Activated CD8-positive, alpha-beta T cell treated with anti-CD3 and anti-CD28 coated beads, Interleukin-2, amount 10 ng/mL, durations not matched to agents 7 days and 5 days (primary cell): ENCODE measurements around the gene METRNL. TPM values are rescaled to one million over a fixed set of nuclear protein-coding genes. Genes with fewer than 3 reads are reported as not detected.
"Not testable (repeated sequence)": the region's sequence is repeated elsewhere in the genome, so short reads cannot be mapped to it uniquely, and the experiment has no call there.

Experiments
- ATAC-seq: fragments of 150-1000 bp; cut with Tn5 transposase; one replicate; pipeline ENCODE4 v1.10.0; 2021; ENCODE audit warnings: moderate library complexity
- CTCF ChIA-PET: fragments of 350-600 bp; sonication (Branson Sonifier 250); formaldehyde crosslinking; loops from one replicate; lab custom pipeline; 2021; ENCODE audit warnings: antibody characterized with exemption; lab: Charles Lee
- POLR2A ChIA-PET: fragments of 350-600 bp; sonication (Branson Sonifier 250); formaldehyde crosslinking; loops from one replicate; lab custom pipeline; 2021; ENCODE audit warnings: antibody characterized with exemption; lab: Charles Lee
- DNase-seq: peaks from one replicate; pipeline ENCODE4 v3.0.0-alpha.2; 2020
- H3K27ac Mint-ChIP-seq: one replicate; pipeline ENCODE4 v1.8.0; 2021; ENCODE audit warnings: mild to moderate bottlenecking, mixed read lengths
- H3K27me3 Mint-ChIP-seq: one replicate; pipeline ENCODE4 v1.8.0; 2021; ENCODE audit warnings: low read depth, mixed read lengths
- H3K36me3 Mint-ChIP-seq: one replicate; pipeline ENCODE4 v1.8.0; 2021; ENCODE audit warnings: low read depth, mixed read lengths
- H3K4me1 Mint-ChIP-seq: one replicate; pipeline ENCODE4 v1.8.0; 2021; ENCODE audit warnings: low read depth, mixed read lengths
- H3K4me3 Mint-ChIP-seq: one replicate; pipeline ENCODE4 v1.8.0; 2021; ENCODE audit warnings: mild to moderate bottlenecking, mixed read lengths
- H3K9me3 Mint-ChIP-seq: one replicate; pipeline ENCODE4 v1.8.0; 2022; ENCODE audit warnings: mixed read lengths; ENCODE audit not compliant: insufficient read depth
- total RNA-seq, 2 experiments: library from RNA; stranded (reverse); gene quantifications; one replicate each; pipeline ENCODE4 v1.2.3, GENCODE V29; 2021

Gene METRNL
- total RNA-seq, 2 experiments from 2014 or later, result 3.0 to 4.8 TPM

DNA sequence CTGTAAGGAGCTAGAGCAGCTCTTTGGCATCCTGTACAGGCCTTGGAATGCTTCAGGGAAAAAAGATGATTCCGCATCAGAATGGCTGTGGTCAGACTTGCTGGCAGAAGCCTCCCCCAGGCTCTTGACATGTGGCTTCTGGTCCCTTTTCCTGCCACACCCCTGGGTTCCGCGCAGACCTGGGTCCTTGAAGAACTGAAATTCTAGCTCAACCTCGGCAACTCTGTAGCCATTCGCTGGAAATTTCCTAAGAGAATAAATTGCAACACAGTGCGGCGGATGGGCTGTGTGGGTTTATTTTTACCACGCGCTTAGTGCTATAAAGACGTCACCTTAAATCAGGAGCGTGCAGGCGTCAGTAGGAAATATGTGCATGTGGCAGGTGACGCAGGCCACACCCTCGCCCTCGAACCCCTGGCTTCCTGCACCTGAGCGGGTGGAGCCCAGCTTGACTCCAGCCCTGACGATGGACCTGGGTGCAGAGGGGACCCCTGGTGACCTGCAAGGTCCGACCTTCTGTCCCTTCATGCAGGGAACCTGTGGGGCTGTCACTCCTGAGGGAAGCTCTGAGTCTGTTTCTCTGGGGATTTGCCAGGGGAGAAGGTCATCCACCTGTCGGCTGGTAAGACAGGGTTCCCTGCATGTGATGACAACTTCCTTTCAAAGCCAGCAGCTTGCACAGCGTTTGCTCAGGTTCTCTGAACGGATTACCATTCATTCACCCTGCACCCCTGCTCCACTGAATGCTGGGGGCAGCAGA lies 46.3 kb downstream of the METRNL start:
- no peaks in the 10 kb centered on the region for H3K36me3 Mint-ChIP-seq

GRCh38 chr17:83126275-83126811 lies 46.9 kb downstream of the METRNL start:
- H3K4me1 Mint-ChIP-seq, result peaks cover 24% of the 10 kb centered on the region
- CTCF ChIA-PET, result no interaction called here
- no peak overlapping the region for H3K27ac Mint-ChIP-seq
- no peaks in the 10 kb centered on the region for H3K36me3 Mint-ChIP-seq
- ATAC-seq (no peak), DNase-seq (no peak)
- H3K9me3 Mint-ChIP-seq, result peaks cover 6% of the 10 kb centered on the region
- H3K4me3 Mint-ChIP-seq, result no peak overlapping the region
- H3K27me3 Mint-ChIP-seq, result peaks cover 14% of the 10 kb centered on the region
- POLR2A ChIA-PET, result interaction anchor here (1.4 kb wide), 1 partner anchor 11 kb away, joined by 3 read pairs; no protein-coding TSS in a partner anchor

More for the DNA sequence above, 46.3 kb downstream of the METRNL start:
- ATAC-seq (peak; percentile 65), DNase-seq (peak; percentile 50)
- Mint-ChIP-seq H3K4me1 (peaks cover 24% of the 10 kb centered on the region), H3K9me3 (peaks cover 6% of the 10 kb centered on the region), H3K27me3 (peaks cover 14% of the 10 kb centered on the region), H3K4me3 (no peak overlapping the region), H3K27ac (peak overlapping the region; percentile 55)
- CTCF ChIA-PET, result interaction anchor here (0.9 kb wide), 1 partner anchor 22 kb away, joined by 4 read pairs; no protein-coding TSS in a partner anchor
- POLR2A ChIA-PET, result interaction anchor here (1.0 to 1.4 kb wide), 2 partner anchors 10 to 74 kb away, joined by 3 read pairs; no protein-coding TSS in a partner anchor

- peaks cover 24% of the 10 kb centered on the region for H3K4me1 Mint-ChIP-seq
- H3K27me3 Mint-ChIP-seq, result peaks cover 10% of the 10 kb centered on the region
- peaks cover 5% of the 10 kb centered on the region for H3K9me3 Mint-ChIP-seq
- no peak overlapping the region for H3K27ac Mint-ChIP-seq
- POLR2A ChIA-PET, result interaction anchor here (1.1 kb wide), 1 partner anchor 15 kb away, joined by 3 read pairs; no protein-coding TSS in a partner anchor
- no peaks in the 10 kb centered on the region for H3K36me3 Mint-ChIP-seq
- no peak overlapping the region for H3K4me3 Mint-ChIP-seq
- DNase-seq, result no peak
- no peak for ATAC-seq
- CTCF ChIA-PET, result interaction anchor here (0.6 kb wide), 1 partner anchor 109 kb away, joined by 3 read pairs; no protein-coding TSS in a partner anchor
Observed at GRCh38 chr17:83127431-83128160, 48.2 kb downstream of the METRNL start.

GRCh38 chr17:83128306-83129240 lies 49.2 kb downstream of the METRNL start:
- H3K36me3 Mint-ChIP-seq, result no peaks in the 10 kb centered on the region
- H3K27ac Mint-ChIP-seq, result no peak overlapping the region
- no peaks in the 10 kb centered on the region for H3K9me3 Mint-ChIP-seq
- H3K4me3 Mint-ChIP-seq, result no peak overlapping the region
- CTCF ChIA-PET, result no interaction called here
- POLR2A ChIA-PET, result interaction anchor here (1.1 kb wide), 1 partner anchor 16 kb away, joined by 3 read pairs; no protein-coding TSS in a partner anchor
- ATAC-seq (no peak), DNase-seq (no peak)
- H3K4me1 Mint-ChIP-seq, result peaks cover 23% of the 10 kb centered on the region
- peaks cover 10% of the 10 kb centered on the region for H3K27me3 Mint-ChIP-seq

GRCh38 chr17:83129676-83130075 lies 50.3 kb downstream of the METRNL start:
- Mint-ChIP-seq H3K27ac (no peak overlapping the region), H3K36me3 (no peaks in the 10 kb centered on the region), H3K4me3 (no peak overlapping the region), H3K4me1 (peaks cover 19% of the 10 kb centered on the region), H3K9me3 (no peaks in the 10 kb centered on the region), H3K27me3 (peaks cover 10% of the 10 kb centered on the region)
- POLR2A ChIA-PET, result interaction anchor here (0.5 kb wide), 1 partner anchor 11 kb away, joined by 3 read pairs; no protein-coding TSS in a partner anchor
- DNase-seq, result no peak
- CTCF ChIA-PET, result no interaction called here
- ATAC-seq, result no peak

DNA sequence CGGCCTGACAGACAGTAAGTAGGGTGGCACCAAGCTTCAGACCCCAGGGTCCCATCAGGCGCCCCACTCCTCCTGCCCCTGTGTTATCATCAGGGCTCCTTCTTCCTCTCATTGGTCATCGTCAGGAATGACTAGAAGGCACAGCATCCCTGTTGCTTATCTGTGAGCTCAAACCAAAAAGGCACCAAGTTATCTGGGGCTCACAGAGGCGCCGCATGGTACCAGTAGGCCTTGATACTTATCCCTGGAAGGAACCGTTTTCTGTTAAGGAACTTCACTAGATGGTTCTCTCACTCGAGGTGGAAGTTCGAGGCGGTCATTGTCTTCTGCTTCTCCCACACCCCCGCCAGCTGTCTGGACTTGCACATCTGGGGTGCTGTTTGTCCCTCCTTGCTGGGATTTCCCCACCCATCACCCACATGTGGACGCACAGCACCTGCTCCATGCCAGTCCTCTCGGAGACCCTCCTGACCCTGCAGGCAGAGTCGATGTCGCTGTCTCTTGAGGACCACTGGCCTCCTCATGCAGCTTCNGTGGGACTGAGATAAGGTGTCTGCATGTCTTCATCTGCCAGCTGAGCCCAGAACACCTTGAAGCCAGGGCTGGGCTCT lies 52.1 kb downstream of the METRNL start:
- ATAC-seq, result no peak
- H3K36me3 Mint-ChIP-seq, result no peaks in the 10 kb centered on the region
- H3K4me1 Mint-ChIP-seq, result peaks cover 3% of the 10 kb centered on the region
- ChIA-PET CTCF (no interaction called here), POLR2A (no interaction called here)
- H3K9me3 Mint-ChIP-seq, result no peaks in the 10 kb centered on the region
- no peak overlapping the region for H3K27ac Mint-ChIP-seq
- no peak overlapping the region for H3K4me3 Mint-ChIP-seq
- DNase-seq, result no peak
- H3K27me3 Mint-ChIP-seq, result peaks cover 10% of the 10 kb centered on the region

DNA sequence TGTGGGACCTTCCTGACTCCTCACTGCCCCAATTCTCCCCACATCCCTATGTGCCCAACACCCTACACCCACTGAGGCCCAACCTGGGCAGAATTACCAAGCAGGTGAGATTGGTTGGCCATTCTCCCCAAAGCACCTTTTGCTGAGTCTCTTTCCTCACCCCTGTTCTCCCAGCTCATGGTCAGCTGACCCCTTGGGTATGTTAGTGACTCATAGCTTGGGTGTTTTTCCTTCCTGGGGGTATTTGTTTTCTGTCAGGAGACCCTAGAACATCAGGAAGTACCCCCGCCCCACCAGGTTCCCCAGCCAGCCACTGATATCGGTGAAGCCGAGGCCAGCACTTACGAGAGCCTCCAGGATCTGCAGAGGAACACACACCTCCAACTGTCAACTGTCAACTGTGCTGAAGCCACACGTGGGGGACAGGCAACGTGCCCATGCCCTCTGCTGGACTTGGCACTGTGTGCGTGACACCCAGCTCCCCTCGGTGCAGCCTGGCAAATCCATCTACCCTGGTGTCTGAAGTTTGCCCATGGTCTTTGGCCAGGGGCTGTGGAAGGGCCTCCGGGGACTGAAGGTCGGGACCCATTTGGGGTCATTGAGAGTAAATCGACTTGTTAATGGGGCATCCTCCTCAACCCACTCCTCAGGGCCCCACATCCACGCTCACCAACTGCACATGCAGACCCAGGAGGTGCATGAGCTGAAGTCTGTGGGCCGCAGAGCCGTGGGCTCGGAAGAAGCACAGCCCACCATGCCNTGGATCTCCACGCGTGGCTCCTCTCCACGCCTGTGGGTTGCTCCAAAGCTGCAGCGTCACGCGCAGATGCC lies 53.1 kb downstream of the METRNL start:
- no peaks in the 10 kb centered on the region for H3K4me1 Mint-ChIP-seq
- POLR2A ChIA-PET, result no interaction called here
- CTCF ChIA-PET, result no interaction called here
- no peaks in the 10 kb centered on the region for H3K9me3 Mint-ChIP-seq
- DNase-seq (no peak), ATAC-seq (no peak)
- no peak overlapping the region for H3K4me3 Mint-ChIP-seq
- no peaks in the 10 kb centered on the region for H3K36me3 Mint-ChIP-seq
- peaks cover 14% of the 10 kb centered on the region for H3K27me3 Mint-ChIP-seq
- no peak overlapping the region for H3K27ac Mint-ChIP-seq

GRCh38 chr17:83133302-83134121 lies 54.1 kb downstream of the METRNL start:
- no peaks in the 10 kb centered on the region for H3K4me1 Mint-ChIP-seq
- no peaks in the 10 kb centered on the region for H3K36me3 Mint-ChIP-seq
- no peaks in the 10 kb centered on the region for H3K9me3 Mint-ChIP-seq
- H3K27me3 Mint-ChIP-seq, result peaks cover 13% of the 10 kb centered on the region
- CTCF ChIA-PET, result no interaction called here
- H3K27ac Mint-ChIP-seq, result no peak overlapping the region
- DNase-seq, result no peak
- ATAC-seq, result no peak
- no peak overlapping the region for H3K4me3 Mint-ChIP-seq
- POLR2A ChIA-PET, result no interaction called here

GRCh38 chr17:83134456-83134855 lies 55.0 kb downstream of the METRNL start:
- H3K36me3 Mint-ChIP-seq, DNase-seq, ATAC-seq, CTCF ChIA-PET, H3K27ac Mint-ChIP-seq, H3K9me3 Mint-ChIP-seq, H3K4me3 Mint-ChIP-seq, H3K4me1 Mint-ChIP-seq, POLR2A ChIA-PET: not testable (repeated sequence)
- peaks cover 12% of the 10 kb centered on the region for H3K27me3 Mint-ChIP-seq

- no peak for DNase-seq
- POLR2A ChIA-PET, result no interaction called here
Observed at GRCh38 chr17:83135692-83136091, 56.3 kb downstream of the METRNL start.

More at GRCh38 chr17:83135692-83136091, 56.3 kb downstream of the METRNL start:
- ATAC-seq, result no peak
- Mint-ChIP-seq H3K4me3 (no peak overlapping the region), H3K36me3 (no peaks in the 10 kb centered on the region), H3K27ac (no peak overlapping the region), H3K4me1 (no peaks in the 10 kb centered on the region), H3K9me3 (no peaks in the 10 kb centered on the region), H3K27me3 (peaks cover 12% of the 10 kb centered on the region)
- CTCF ChIA-PET, result no interaction called here
